Measurements from ENCODE around the gene GADD45G. TPM values are rescaled to one million over a fixed set of nuclear protein-coding genes. Genes with fewer than 3 reads are reported as not detected.

Gene GADD45G
- total and polyA plus RNA-seq, 7 donors, result 5.7 to 37.8 (median 19.7) TPM

- 91 to 92% methylated on average over 12 of the region's 12 CpGs for WGBS, 2 donors
- Histone ChIP-seq H3K9me3 (no peaks in the 10 kb centered on the region), H3K4me1 (peaks cover 0 to 45% (median 28%) of the 10 kb centered on the region in 4 donors), H3K36me3 (no peaks in the 10 kb centered on the region), H3K27ac (no peak overlapping the region), H3K4me3 (no peak overlapping the region), H3K27me3 (no peaks in the 10 kb centered on the region)
- TF ChIP-seq POLR2A (IDR thresholded peaks at IDR 0.05) (no peak), CTCF (IDR thresholded peaks at IDR 0.05) (no peak), POLR2AphosphoS5 (IDR thresholded peaks at IDR 0.05) (no peak), EP300 (IDR thresholded peaks at IDR 0.05) (no peak)
- intact Hi-C loops (cut with DNase I), result no loop called here
- no peak for DNase-seq
Observed at GRCh38 chr9:89629081-89629976, 24.5 kb downstream of the GADD45G start.

GRCh38 chr9:89630508-89630907 lies 25.7 kb downstream of the GADD45G start:
- Histone ChIP-seq H3K9me3 (no peaks in the 10 kb centered on the region), H3K27me3 (no peaks in the 10 kb centered on the region), H3K4me3 (no peak overlapping the region), H3K36me3 (no peaks in the 10 kb centered on the region), H3K4me1 (peaks cover 0 to 45% (median 28%) of the 10 kb centered on the region in 4 donors), H3K27ac (no peak overlapping the region)
- intact Hi-C loops (cut with DNase I), result no loop called here
- TF ChIP-seq CTCF (IDR thresholded peaks at IDR 0.05) (no peak), POLR2AphosphoS5 (IDR thresholded peaks at IDR 0.05) (no peak), EP300 (IDR thresholded peaks at IDR 0.05) (no peak), POLR2A (IDR thresholded peaks at IDR 0.05) (no peak)
- 90 to 91% methylated on average over 5 of the region's 5 CpGs for WGBS, 2 donors
- DNase-seq, result no peak

- H3K4me1 ChIP-seq, result peaks cover 0 to 42% (median 31%) of the 10 kb centered on the region in 4 donors
- WGBS, 2 donors, result 75 to 79% methylated on average over 6 of the region's 6 CpGs
- peak overlapping the region in 3 of 4 donors; percentile 43 to 68 (median 62) for H3K27ac ChIP-seq
- intact Hi-C loops (cut with DNase I), result no loop called here
- H3K36me3 ChIP-seq, result no peaks in the 10 kb centered on the region
- TF ChIP-seq POLR2A (IDR thresholded peaks at IDR 0.05) (no peak), EP300 (IDR thresholded peaks at IDR 0.05) (no peak), CTCF (IDR thresholded peaks at IDR 0.05) (no peak), POLR2AphosphoS5 (IDR thresholded peaks at IDR 0.05) (no peak)
- H3K27me3 ChIP-seq, result no peaks in the 10 kb centered on the region
- no peaks in the 10 kb centered on the region for H3K9me3 ChIP-seq
- H3K4me3 ChIP-seq, result no peak overlapping the region
- DNase-seq, result no peak
Observed at GRCh38 chr9:89631384-89631783, 26.6 kb downstream of the GADD45G start.

- H3K27ac ChIP-seq, result peak overlapping the region in 3 of 4 donors; percentile 43 to 68 (median 62)
- intact Hi-C loops (cut with DNase I), result no loop called here
- DNase-seq, result no peak
- no peak overlapping the region for H3K4me3 ChIP-seq
- TF ChIP-seq EP300 (IDR thresholded peaks at IDR 0.05), result no peak
- TF ChIP-seq POLR2A (IDR thresholded peaks at IDR 0.05), result no peak
- no peak for TF ChIP-seq POLR2AphosphoS5 (IDR thresholded peaks at IDR 0.05)
- no peak for TF ChIP-seq CTCF (IDR thresholded peaks at IDR 0.05)
- H3K9me3 ChIP-seq, result no peaks in the 10 kb centered on the region
- H3K4me1 ChIP-seq, result peaks cover 0 to 42% (median 31%) of the 10 kb centered on the region in 4 donors
- 76 to 88% methylated on average over 7 of the region's 7 CpGs for WGBS, 2 donors
- no peaks in the 10 kb centered on the region for H3K36me3 ChIP-seq
- no peaks in the 10 kb centered on the region for H3K27me3 ChIP-seq
Observed at GRCh38 chr9:89632192-89632733, 27.5 kb downstream of the GADD45G start.

Data from sigmoid colon (tissue), 7 donors.